HCT116 (cell line): ENCODE results near the gene ARL14. TPM values are rescaled to one million over a fixed set of nuclear protein-coding genes. Genes with fewer than 3 reads are reported as not detected.

Source experiments
- ATAC-seq: fragments of 200-7000 bp; cut with Tn5 transposase; 2 replicates; pipeline ENCODE4 v1.9.1; 2020; ENCODE audit warnings: mild to moderate bottlenecking, moderate library complexity
- BruUV-seq: library from RNA; stranded (reverse); fragments of 400-500 nt; replicated peaks from 2 replicates; lab custom pipeline; 2021; lab: Mats Ljungman, UMichigan
- CTCF ChIA-PET: fragments of 300-600 bp; sonication (Branson Sonifier 250); formaldehyde crosslinking; loops from one replicate; lab custom pipeline; 2021; ENCODE audit warnings: antibody characterized with exemption; lab: Charles Lee
- POLR2A ChIA-PET: fragments of 300-600, 350-600 bp; sonication (Branson Sonifier 250); formaldehyde crosslinking; loops from one replicate; lab custom pipeline; 2021; ENCODE audit warnings: antibody characterized with exemption; lab: Charles Lee
- RAD21 ChIA-PET, 2 experiments: fragments of 300-600 bp; sonication (Branson Sonifier 250); formaldehyde crosslinking; loops; one replicate each; lab custom pipeline; 2023; ENCODE audit warnings: low total read pairs in 2 of 2; ENCODE audit not compliant: uncharacterized antibody in 2 of 2, unreplicated experiment in 2 of 2, low non-redundant PET in 1 of 2; lab: Charles Lee
- DNase-seq: peaks from one replicate; pipeline ENCODE4 v3.0.0-alpha.2; 2010; ENCODE audit warnings: low read depth, low spot score
- H2AFZ ChIP-seq: fragments of 200-600 bp; shearing (Covaris generic), sonication (generic); 2 replicates; pipeline ENCODE4 v1.6.1; 2017; ENCODE audit warnings: low read depth, mixed run types, mixed read lengths, antibody characterized with exemption, low read length; ENCODE audit not compliant: poor library complexity, severe bottlenecking
- H3K27ac ChIP-seq: 2 replicates; pipeline ENCODE4 v1.5.1; 2012; ENCODE audit warnings: low read depth, low read length
- H3K27me3 ChIP-seq: fragments of 200-600 bp; sonication (generic); 2 replicates; pipeline ENCODE4 v1.6.1; 2016; ENCODE audit warnings: mixed run types, low read length, mixed read lengths; ENCODE audit not compliant: insufficient read depth
- H3K36me3 ChIP-seq, 2 experiments: fragments of 200-500 bp in 1 of 2; fragments of 200-600 bp in 1 of 2; sonication (Bioruptor generic) in 1 of 2; sonication (generic) in 1 of 2; 2 replicates each; pipeline versions ENCODE4 v1.5.1 to v1.6.1; 2014 to 2016; ENCODE audit warnings: low read length in 2 of 2, inconsistent platforms in 1 of 2, mixed read lengths in 1 of 2, mixed run types in 1 of 2; ENCODE audit not compliant: insufficient read depth in 2 of 2, control insufficient read depth in 1 of 2
- H3K4me1 ChIP-seq, 2 experiments: fragments of 200-600 bp in 1 of 2; sonication (generic) in 1 of 2; 2 replicates each; pipeline versions ENCODE4 v1.5.1 to v1.6.1; 2012 to 2017; ENCODE audit warnings: low read length in 2 of 2, inconsistent platforms in 1 of 2, mild to moderate bottlenecking in 1 of 2, mixed read lengths in 1 of 2, mixed run types in 1 of 2, moderate library complexity in 1 of 2; ENCODE audit not compliant: insufficient read depth in 2 of 2, control insufficient read depth in 1 of 2
- H3K4me2 ChIP-seq: fragments of 200-600 bp; sonication (generic); 2 replicates; pipeline ENCODE4 v1.6.1; 2017; ENCODE audit warnings: mixed run types, low read length, mixed read lengths
- H3K4me3 ChIP-seq, 2 experiments: fragments of 200-600 bp in 1 of 2; sonication (generic) in 1 of 2; replicated peaks in 1 of 2; 2 replicates each; pipeline ENCODE4 v1.5.1; 2011 to 2016; ENCODE audit warnings: low read length in 2 of 2, control low read depth in 1 of 2, low read depth in 1 of 2, mild to moderate bottlenecking in 1 of 2, mixed read lengths in 1 of 2, mixed run types in 1 of 2
- H3K79me2 ChIP-seq: fragments of 200-600 bp; sonication (generic); 2 replicates; pipeline ENCODE4 v1.6.1; 2017; ENCODE audit warnings: mild to moderate bottlenecking, mixed run types, low read length, moderate library complexity, mixed read lengths; ENCODE audit not compliant: insufficient read depth
- H3K9ac ChIP-seq: fragments of 200-600 bp; sonication (generic); 2 replicates; pipeline ENCODE4 v1.6.1; 2016; ENCODE audit warnings: low read length, mixed read lengths
- H3K9me2 ChIP-seq: fragments of 200-600 bp; sonication (generic), shearing (Covaris generic); 2 replicates; pipeline ENCODE4 v1.6.1; 2017; ENCODE audit warnings: mixed run types, mild to moderate bottlenecking, moderate library complexity; ENCODE audit not compliant: insufficient read depth
- H3K9me3 ChIP-seq, 2 experiments: fragments of 200-500 bp in 1 of 2; fragments of 200-600 bp in 1 of 2; sonication (Bioruptor generic) in 1 of 2; sonication (generic) in 1 of 2; 2 replicates each; pipeline ENCODE4 v1.6.1; 2014 to 2017; ENCODE audit warnings: low read length in 2 of 2, mixed read lengths in 2 of 2, inconsistent platforms in 1 of 2, low read depth in 1 of 2, mild to moderate bottlenecking in 1 of 2, mixed run types in 1 of 2, moderate library complexity in 1 of 2; ENCODE audit not compliant: control insufficient read depth in 1 of 2, insufficient read depth in 1 of 2
- H4K20me1 ChIP-seq: fragments of 200-600 bp; sonication (generic), shearing (Covaris generic); 2 replicates; pipeline ENCODE4 v1.6.1; 2017; ENCODE audit warnings: mixed run types, mild to moderate bottlenecking, moderate library complexity; ENCODE audit not compliant: insufficient read depth
- CBX3 ChIP-seq: IDR thresholded peaks from 2 replicates; pipeline ENCODE4 v1.6.1; 2012; ENCODE audit warnings: low read depth
- ELF1 ChIP-seq: IDR thresholded peaks from 2 replicates; pipeline ENCODE4 v1.6.1; 2012; ENCODE audit warnings: low read depth, borderline replicate concordance
- POLR2A ChIP-seq: IDR thresholded peaks from 2 replicates; pipeline ENCODE4 v1.7.0; 2011; ENCODE audit warnings: borderline replicate concordance; ENCODE audit not compliant: insufficient read depth, insufficient read length; ENCODE audit errors: extremely low read depth
- RAD21 ChIP-seq: IDR thresholded peaks from 2 replicates; pipeline ENCODE4 v1.6.1; 2012; ENCODE audit warnings: low read depth, mild to moderate bottlenecking
- YY1 ChIP-seq: IDR thresholded peaks from 2 replicates; pipeline ENCODE4 v1.6.1; 2011; ENCODE audit warnings: low read length, low read depth, moderate library complexity, mild to moderate bottlenecking; ENCODE audit not compliant: insufficient replicate concordance; ENCODE audit errors: extremely low read depth
- ZNF274 ChIP-seq: fragments of 200-500 bp; sonication (Bioruptor generic); IDR thresholded peaks from 2 replicates; pipeline ENCODE4 v1.6.1; 2014; ENCODE audit warnings: mild to moderate bottlenecking, low read depth, low read length, inconsistent platforms
- intact Hi-C: fragments of 100-400 bp; cut with micrococcal nuclease; formaldehyde crosslinking; loops from 2 replicates; pipeline ENCODE4 v1.10.0; 2022
- total RNA-seq: library from RNA; stranded (reverse); gene quantifications from one replicate; pipeline ENCODE4 v1.2.1, GENCODE V29; 2021; ENCODE audit not compliant: unreplicated experiment
- TF ChIP-seq, protein P1 (sequence below), 3 experiments: fragments of 200-600 bp in 1 of 3; sonication (generic) in 1 of 3; IDR thresholded peaks in 2 of 3; conservative IDR thresholded peaks in 1 of 3; 2 replicates each; pipeline ENCODE4 v1.5.1; 2012 to 2017; ENCODE audit warnings: low read depth in 2 of 3, low read length in 2 of 3, antibody characterized with exemption in 1 of 3, borderline replicate concordance in 1 of 3, control low read depth in 1 of 3, mild to moderate bottlenecking in 1 of 3, mixed read lengths in 1 of 3, mixed run types in 1 of 3, moderate library complexity in 1 of 3; ENCODE audit not compliant: insufficient read depth in 1 of 3
- TF ChIP-seq, protein P2 (sequence below): IDR thresholded peaks from 2 replicates; pipeline ENCODE4 v1.6.1; 2011; ENCODE audit warnings: mild to moderate bottlenecking, low read length, moderate library complexity; ENCODE audit not compliant: insufficient replicate concordance; ENCODE audit errors: extremely low read depth

ARL14 gene
- total RNA-seq, 1 experiment from 2014 or later: 0.42 TPM

DNA sequence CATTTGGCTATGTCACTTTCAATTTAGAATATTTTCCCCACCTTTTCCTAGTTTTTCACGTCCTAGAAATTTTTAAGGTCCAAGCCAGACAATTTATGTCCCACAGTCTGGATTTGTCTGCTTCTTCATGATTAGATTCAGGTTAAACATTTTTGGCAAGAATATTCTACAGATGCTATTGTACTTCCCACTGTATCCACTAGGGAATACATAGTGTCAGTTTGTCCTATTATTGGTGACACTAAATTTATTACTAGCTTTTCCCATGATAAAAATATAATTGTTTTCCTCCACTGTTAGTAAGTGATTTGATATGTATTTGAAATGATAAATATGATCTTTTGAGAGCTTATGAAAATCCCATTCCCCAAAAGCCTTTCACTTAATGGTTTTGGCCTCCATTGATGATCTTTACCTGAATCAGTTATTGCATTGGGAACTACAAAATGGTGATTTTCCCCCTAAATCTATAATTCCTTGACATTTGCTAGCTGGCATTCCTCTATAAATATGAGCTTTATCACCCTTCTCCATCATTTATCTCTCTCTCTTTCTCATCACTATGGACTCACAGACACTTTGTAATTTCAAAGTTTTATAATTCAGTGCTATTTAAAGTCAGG, 8.3 kb downstream of the ARL14 start:
- BruUV-seq: no TSS peak
- H3K27me3 ChIP-seq: no peaks in the 10 kb centered on the region
- no peak overlapping the region for H3K27ac ChIP-seq
- CTCF ChIA-PET: interaction anchor here (0.7 to 2.8 kb wide), 5 partner anchors 7 to 589 kb away, joined by 3 to 15 read pairs (median 4); partner anchors contain the start of gene ARL14
- DNase-seq: no peak
- no peak overlapping the region for H3K4me3 ChIP-seq
- TF ChIP-seq, protein P1, sequence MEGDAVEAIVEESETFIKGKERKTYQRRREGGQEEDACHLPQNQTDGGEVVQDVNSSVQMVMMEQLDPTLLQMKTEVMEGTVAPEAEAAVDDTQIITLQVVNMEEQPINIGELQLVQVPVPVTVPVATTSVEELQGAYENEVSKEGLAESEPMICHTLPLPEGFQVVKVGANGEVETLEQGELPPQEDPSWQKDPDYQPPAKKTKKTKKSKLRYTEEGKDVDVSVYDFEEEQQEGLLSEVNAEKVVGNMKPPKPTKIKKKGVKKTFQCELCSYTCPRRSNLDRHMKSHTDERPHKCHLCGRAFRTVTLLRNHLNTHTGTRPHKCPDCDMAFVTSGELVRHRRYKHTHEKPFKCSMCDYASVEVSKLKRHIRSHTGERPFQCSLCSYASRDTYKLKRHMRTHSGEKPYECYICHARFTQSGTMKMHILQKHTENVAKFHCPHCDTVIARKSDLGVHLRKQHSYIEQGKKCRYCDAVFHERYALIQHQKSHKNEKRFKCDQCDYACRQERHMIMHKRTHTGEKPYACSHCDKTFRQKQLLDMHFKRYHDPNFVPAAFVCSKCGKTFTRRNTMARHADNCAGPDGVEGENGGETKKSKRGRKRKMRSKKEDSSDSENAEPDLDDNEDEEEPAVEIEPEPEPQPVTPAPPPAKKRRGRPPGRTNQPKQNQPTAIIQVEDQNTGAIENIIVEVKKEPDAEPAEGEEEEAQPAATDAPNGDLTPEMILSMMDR (IDR thresholded peaks at IDR 0.05 in 2 of 3, conservative IDR thresholded peaks at IDR 0.05 in 1 of 3; ENCODE audit: borderline replicate concordance in 1 of 3, insufficient read depth in 1 of 3, low read depth in 2 of 3, low read length in 2 of 3): peak in 2 of 3 experiments; percentile 49 to 64; a peak in 4 of 6 replicates
- no peak for TF ChIP-seq ELF1
- 0 out of 2 replicates have a peak, but pooled peaks have one; percentile 7 for TF ChIP-seq RAD21
- H4K20me1 ChIP-seq: no peaks in the 10 kb centered on the region
- H2AFZ ChIP-seq: peak overlapping the region; percentile 51
- no peak overlapping the region for H3K9ac ChIP-seq
- intact Hi-C loops: loop anchor here (5.0 kb wide), 1 partner anchor 737 kb away; no protein-coding TSS in a partner anchor
- H3K36me3 ChIP-seq: no peaks in the 10 kb centered on the region
- no peaks in the 10 kb centered on the region for H3K9me3 ChIP-seq
- POLR2A ChIA-PET: interaction anchor here (1.3 kb wide), 1 partner anchor 8 kb away, joined by 4 read pairs; the partner anchor contains the start of gene ARL14
- no peaks in the 10 kb centered on the region for H3K79me2 ChIP-seq
- RAD21 ChIA-PET: no interaction called here
- no peaks in the 10 kb centered on the region for H3K9me2 ChIP-seq
- peaks cover 0 to 2% of the 10 kb centered on the region in 2 experiments; a peak in 1 of 4 replicates for H3K4me1 ChIP-seq
- peak; percentile 74; the same call in 1 of the 2 replicates for ATAC-seq
- no peak overlapping the region for H3K4me2 ChIP-seq

DNA sequence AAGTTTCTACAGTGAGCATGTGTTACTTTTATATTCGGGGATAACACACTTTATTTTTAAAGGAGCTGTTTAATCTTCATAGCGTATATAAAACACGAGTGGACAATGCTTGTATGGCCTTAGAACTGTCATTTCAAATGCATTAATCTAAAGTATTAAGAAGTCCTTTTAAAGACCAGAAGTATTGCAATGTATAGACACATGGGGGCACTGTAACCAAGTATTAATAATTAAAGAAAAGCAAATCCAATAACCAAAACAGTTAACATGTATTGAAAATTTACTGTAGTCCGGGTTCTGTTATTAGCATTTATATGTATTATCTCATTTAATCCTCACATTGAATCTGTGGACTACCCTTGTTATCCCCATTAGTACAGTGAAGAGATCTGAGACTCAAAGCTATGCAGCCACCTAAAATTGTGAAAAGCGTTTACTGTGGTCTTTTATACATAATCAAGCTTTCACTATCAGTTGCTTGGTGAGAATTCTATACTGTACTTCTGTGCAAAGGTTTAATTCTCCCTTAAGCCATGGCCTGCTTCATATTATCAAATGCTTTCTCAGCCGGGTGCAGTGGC, 10.1 kb downstream of the ARL14 start:
- no peaks in the 10 kb centered on the region for H3K36me3 ChIP-seq
- no peak overlapping the region for H3K4me3 ChIP-seq
- H3K9me3 ChIP-seq: no peaks in the 10 kb centered on the region
- no peak overlapping the region for H3K27ac ChIP-seq
- ChIA-PET RAD21 (no interaction called here), POLR2A (interaction anchor here (1.3 kb wide), 1 partner anchor 10 kb away, joined by 4 read pairs; the partner anchor contains the start of gene ARL14), CTCF (interaction anchor here (0.9 to 2.8 kb wide), 5 partner anchors 9 to 256 kb away, joined by 3 to 15 read pairs (median 3); partner anchors contain the start of genes ARL14 and TRIM59)
- intact Hi-C loops: loop anchor here (1.0 to 5.0 kb wide), 2 partner anchors 255 to 735 kb away; no protein-coding TSS in a partner anchor
- no peaks in the 10 kb centered on the region for H3K79me2 ChIP-seq
- DNase-seq (no peak), ATAC-seq (peak; percentile 68; the same call in 1 of the 2 replicates)
- peaks cover 0 to 2% of the 10 kb centered on the region in 2 experiments; a peak in 1 of 4 replicates for H3K4me1 ChIP-seq
- H4K20me1 ChIP-seq: no peaks in the 10 kb centered on the region
- no TSS peak for BruUV-seq
- peak overlapping the region; percentile 77 for H2AFZ ChIP-seq
- H3K27me3 ChIP-seq: no peaks in the 10 kb centered on the region
- H3K9me2 ChIP-seq: no peaks in the 10 kb centered on the region
- no peak overlapping the region for H3K9ac ChIP-seq
- H3K4me2 ChIP-seq: no peak overlapping the region
- TF ChIP-seq ZNF274 (no peak), CBX3 (no peak), POLR2A (no peak), RAD21 (peak; percentile 57), YY1 (no peak)
- TF ChIP-seq, protein P1 (IDR thresholded peaks at IDR 0.05 in 2 of 3, conservative IDR thresholded peaks at IDR 0.05 in 1 of 3; ENCODE audit: borderline replicate concordance in 1 of 3, insufficient read depth in 1 of 3, low read depth in 2 of 3, low read length in 2 of 3): peak; percentile 12 to 70 (median 36); a peak in 3 of 6 replicates
- TF ChIP-seq, protein P2, sequence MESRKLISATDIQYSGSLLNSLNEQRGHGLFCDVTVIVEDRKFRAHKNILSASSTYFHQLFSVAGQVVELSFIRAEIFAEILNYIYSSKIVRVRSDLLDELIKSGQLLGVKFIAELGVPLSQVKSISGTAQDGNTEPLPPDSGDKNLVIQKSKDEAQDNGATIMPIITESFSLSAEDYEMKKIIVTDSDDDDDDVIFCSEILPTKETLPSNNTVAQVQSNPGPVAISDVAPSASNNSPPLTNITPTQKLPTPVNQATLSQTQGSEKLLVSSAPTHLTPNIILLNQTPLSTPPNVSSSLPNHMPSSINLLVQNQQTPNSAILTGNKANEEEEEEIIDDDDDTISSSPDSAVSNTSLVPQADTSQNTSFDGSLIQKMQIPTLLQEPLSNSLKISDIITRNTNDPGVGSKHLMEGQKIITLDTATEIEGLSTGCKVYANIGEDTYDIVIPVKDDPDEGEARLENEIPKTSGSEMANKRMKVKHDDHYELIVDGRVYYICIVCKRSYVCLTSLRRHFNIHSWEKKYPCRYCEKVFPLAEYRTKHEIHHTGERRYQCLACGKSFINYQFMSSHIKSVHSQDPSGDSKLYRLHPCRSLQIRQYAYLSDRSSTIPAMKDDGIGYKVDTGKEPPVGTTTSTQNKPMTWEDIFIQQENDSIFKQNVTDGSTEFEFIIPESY: no peak
